ENCODE results near the gene CCNH.

DNA sequence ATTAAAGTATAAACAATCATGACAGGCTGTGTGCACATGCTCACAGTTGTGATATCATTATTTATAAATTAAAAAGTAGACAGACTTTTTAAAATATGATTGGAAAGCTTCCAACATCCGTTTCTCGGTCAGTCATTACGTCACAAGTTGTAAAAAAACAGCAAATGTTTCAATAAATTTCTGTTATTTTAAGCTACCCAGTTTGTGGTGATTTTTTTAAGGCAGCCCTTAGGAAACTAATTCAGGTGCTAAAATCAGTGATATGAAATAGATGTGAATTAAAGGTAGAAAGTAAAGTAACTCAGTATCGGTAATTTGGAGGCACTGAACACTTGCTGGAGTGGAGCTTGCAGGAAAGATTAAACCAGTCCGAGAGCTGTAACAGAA lies 1.2 kb downstream of the CCNH start:
- TF ChIP-seq, protein P1, sequence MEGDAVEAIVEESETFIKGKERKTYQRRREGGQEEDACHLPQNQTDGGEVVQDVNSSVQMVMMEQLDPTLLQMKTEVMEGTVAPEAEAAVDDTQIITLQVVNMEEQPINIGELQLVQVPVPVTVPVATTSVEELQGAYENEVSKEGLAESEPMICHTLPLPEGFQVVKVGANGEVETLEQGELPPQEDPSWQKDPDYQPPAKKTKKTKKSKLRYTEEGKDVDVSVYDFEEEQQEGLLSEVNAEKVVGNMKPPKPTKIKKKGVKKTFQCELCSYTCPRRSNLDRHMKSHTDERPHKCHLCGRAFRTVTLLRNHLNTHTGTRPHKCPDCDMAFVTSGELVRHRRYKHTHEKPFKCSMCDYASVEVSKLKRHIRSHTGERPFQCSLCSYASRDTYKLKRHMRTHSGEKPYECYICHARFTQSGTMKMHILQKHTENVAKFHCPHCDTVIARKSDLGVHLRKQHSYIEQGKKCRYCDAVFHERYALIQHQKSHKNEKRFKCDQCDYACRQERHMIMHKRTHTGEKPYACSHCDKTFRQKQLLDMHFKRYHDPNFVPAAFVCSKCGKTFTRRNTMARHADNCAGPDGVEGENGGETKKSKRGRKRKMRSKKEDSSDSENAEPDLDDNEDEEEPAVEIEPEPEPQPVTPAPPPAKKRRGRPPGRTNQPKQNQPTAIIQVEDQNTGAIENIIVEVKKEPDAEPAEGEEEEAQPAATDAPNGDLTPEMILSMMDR (IDR thresholded peaks at IDR 0.05; ENCODE audit: borderline replicate concordance, extremely low read depth, low read length, poor library complexity, severe bottlenecking): no peak
- no peak for TF ChIP-seq EZH2 (IDR thresholded peaks at IDR 0.05; ENCODE audit: borderline replicate concordance, low read depth, low read length, severe bottlenecking)

Data from DND-41 (cell line).